Gastrocnemius medialis (tissue), 4 donors: ENCODE measurements around the gene LRRK1. TPM values are rescaled to one million over a fixed set of nuclear protein-coding genes. Genes with fewer than 3 reads are reported as not detected.

Source experiments
- ATAC-seq, 2 donors: fragments of 150-250 bp; one replicate each; pipeline ENCODE4 v1.9.1; 2016
- DNase-seq, 2 donors: peaks; one replicate each; pipeline ENCODE4 v3.0.0-alpha.2; 2019
- H3K27ac ChIP-seq, 4 donors: fragments of 200-600 bp; sonication (generic); 1 replicate in 1 of 4; 2 replicates in 3 of 4; pipeline ENCODE4 v1.5.1; 2016 to 2018; ENCODE audit warnings: mild to moderate bottlenecking in 2 of 4, moderate library complexity in 1 of 4
- H3K27me3 ChIP-seq, 3 donors: fragments of 200-600 bp; sonication (generic) in 2 of 3; 1 replicate in 1 of 3; 2 replicates in 2 of 3; pipeline versions ENCODE4 v1.5.1 to v1.6.0; 2016 to 2019; ENCODE audit warnings: mild to moderate bottlenecking in 1 of 3, moderate library complexity in 1 of 3
- H3K36me3 ChIP-seq, 2 donors: fragments of 200-600 bp; sonication (generic) in 1 of 2; one replicate each; pipeline ENCODE4 v1.5.1; 2017 to 2018
- H3K4me1 ChIP-seq, 2 donors: fragments of 200-600 bp; sonication (generic) in 1 of 2; one replicate each; pipeline ENCODE4 v1.5.1; 2016 to 2017; ENCODE audit warnings: mild to moderate bottlenecking in 2 of 2
- H3K4me3 ChIP-seq, 4 donors: fragments of 200-600 bp; sonication (generic) in 3 of 4; 1 replicate in 1 of 4; 2 replicates in 3 of 4; pipeline ENCODE4 v1.5.1; 2016 to 2019; ENCODE audit warnings: mild to moderate bottlenecking in 2 of 4
- H3K9me3 ChIP-seq, 3 donors: fragments of 200-600 bp; sonication (generic) in 2 of 3; 1 replicate in 1 of 3; 2 replicates in 2 of 3; pipeline ENCODE4 v1.5.1; 2016 to 2019
- POLR2A ChIP-seq, 2 donors: fragments of 450-650 bp; IDR thresholded peaks; one replicate each; pipeline ENCODE4 v1.6.1; 2017; ENCODE audit warnings: antibody characterized with exemption in 2 of 2, mild to moderate bottlenecking in 2 of 2, moderate library complexity in 2 of 2
- in situ Hi-C, 4 donors: fragments of 200-750 bp; cut with MboI; loops; one replicate each; pipeline versions ENCODE4 v1.15.0 to v1.8.0; 2017; ENCODE audit warnings: low sequenced_read_pairs in 4 of 4
- intact Hi-C: fragments of 100-400 bp; cut with DNase I; formaldehyde crosslinking; loops from one replicate; pipeline ENCODE4 v1.15.1; 2023; ENCODE audit warnings: low total_unique reads
- total RNA-seq, 4 donors: library from RNA; depleted of rRNA; stranded (reverse); fragments of >200 nt; gene quantifications; one replicate each; pipeline versions ENCODE4 v1.1.0 to v1.2.3, GENCODE V29; 2016
- TF ChIP-seq, protein P1 (sequence below), 5 experiments: fragments of 450-650 bp in 3 of 5; fragments of 200-600 bp in 2 of 5; sonication (generic) in 2 of 5; IDR thresholded peaks in 4 of 5; conservative IDR thresholded peaks in 1 of 5; 1 replicate in 4 of 5; 2 replicates in 1 of 5; pipeline ENCODE4 v1.5.1; 2016 to 2019; ENCODE audit warnings: antibody characterized with exemption in 5 of 5, mild to moderate bottlenecking in 3 of 5, moderate library complexity in 3 of 5

The LRRK1 gene
- total RNA-seq, 4 donors from 2014 or later = 0.87 to 5.6 (median 1.7) TPM

DNA sequence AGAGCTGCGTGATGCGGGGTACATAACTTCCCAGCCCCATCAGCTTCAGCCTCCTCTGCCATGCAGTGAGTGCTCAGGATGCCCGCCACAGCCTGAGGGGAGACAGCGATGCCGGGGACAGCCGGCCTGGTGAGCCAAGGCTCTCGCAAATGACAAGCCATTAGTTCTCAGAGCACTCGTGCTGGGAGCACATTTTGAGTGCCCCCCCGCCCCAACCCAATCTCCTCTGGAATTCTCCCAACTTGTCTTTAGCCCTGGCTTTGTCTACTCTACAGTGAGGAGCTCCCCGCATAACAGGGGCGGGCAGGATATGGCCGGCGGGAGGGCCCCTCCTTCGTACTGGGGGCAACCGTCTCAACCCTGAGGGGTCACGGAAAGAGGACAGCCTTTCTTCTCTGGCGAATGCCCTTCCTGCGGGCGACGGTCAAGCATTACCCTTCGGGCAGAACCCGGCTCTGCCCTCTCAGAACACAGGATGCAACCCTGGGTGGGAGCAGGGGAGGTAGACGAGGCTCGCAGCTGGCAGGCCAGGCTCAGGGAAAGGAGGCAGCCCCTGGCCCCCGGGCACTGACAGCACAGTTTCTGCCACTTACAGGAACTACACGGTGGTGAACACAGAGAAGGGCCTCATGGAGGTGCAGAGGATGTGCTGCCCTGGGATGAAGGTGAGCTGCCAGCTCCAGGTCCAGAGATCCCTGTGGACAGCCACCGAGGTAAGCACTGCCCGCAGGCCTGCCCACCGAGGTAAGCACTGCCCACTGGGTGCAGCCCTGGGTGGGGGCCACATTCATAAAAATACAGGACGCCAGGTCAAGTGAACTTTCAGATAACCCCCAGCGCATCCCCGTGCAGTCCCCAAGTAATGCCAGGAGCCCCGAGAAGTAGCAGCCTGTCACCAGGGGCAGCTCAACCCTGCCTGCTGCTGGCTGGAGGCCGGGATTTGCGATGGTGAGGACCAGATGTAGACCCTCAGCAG is 141.7 kb downstream of the LRRK1 start:
- in situ Hi-C loops (no loop called here), intact Hi-C loops (no loop called here)
- H3K4me3 ChIP-seq = no peak overlapping the region
- H3K9me3 ChIP-seq = no peaks in the 10 kb centered on the region
- DNase-seq = no peak
- no peak overlapping the region for H3K27ac ChIP-seq
- no peaks in the 10 kb centered on the region for H3K36me3 ChIP-seq
- H3K27me3 ChIP-seq = no peaks in the 10 kb centered on the region
- TF ChIP-seq, protein P1, sequence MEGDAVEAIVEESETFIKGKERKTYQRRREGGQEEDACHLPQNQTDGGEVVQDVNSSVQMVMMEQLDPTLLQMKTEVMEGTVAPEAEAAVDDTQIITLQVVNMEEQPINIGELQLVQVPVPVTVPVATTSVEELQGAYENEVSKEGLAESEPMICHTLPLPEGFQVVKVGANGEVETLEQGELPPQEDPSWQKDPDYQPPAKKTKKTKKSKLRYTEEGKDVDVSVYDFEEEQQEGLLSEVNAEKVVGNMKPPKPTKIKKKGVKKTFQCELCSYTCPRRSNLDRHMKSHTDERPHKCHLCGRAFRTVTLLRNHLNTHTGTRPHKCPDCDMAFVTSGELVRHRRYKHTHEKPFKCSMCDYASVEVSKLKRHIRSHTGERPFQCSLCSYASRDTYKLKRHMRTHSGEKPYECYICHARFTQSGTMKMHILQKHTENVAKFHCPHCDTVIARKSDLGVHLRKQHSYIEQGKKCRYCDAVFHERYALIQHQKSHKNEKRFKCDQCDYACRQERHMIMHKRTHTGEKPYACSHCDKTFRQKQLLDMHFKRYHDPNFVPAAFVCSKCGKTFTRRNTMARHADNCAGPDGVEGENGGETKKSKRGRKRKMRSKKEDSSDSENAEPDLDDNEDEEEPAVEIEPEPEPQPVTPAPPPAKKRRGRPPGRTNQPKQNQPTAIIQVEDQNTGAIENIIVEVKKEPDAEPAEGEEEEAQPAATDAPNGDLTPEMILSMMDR (IDR thresholded peaks at IDR 0.05 in 4 of 5, conservative IDR thresholded peaks at IDR 0.05 in 1 of 5) = no peak
- no peak for TF ChIP-seq POLR2A (IDR thresholded peaks at IDR 0.05)
- ATAC-seq = no peak
- no peaks in the 10 kb centered on the region for H3K4me1 ChIP-seq

DNA sequence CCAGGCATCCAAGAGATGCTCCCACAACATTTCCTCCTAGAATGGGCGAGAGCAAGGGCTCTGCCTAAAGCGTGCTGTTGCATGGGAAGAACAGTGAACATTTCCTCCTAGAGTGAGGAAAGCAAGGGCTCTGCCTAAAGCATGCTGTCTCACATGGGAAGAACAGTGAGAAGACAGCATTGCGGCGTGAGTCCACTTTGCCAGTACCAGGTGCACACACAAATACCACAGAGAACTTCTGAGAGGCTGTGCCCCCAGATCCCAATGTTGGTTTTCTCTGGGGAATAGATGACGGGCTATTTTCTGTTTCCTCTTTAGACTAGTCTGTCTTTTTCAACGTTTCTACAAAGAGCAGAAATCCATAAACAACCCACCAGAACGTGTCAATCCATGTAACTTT is 142.9 kb downstream of the LRRK1 start:
- TF ChIP-seq, protein P1 (IDR thresholded peaks at IDR 0.05 in 4 of 5, conservative IDR thresholded peaks at IDR 0.05 in 1 of 5) = no peak
- TF ChIP-seq POLR2A (IDR thresholded peaks at IDR 0.05) = no peak
- in situ Hi-C loops = no loop called here
- Histone ChIP-seq H3K9me3 (no peaks in the 10 kb centered on the region), H3K27ac (no peak overlapping the region), H3K4me1 (no peaks in the 10 kb centered on the region), H3K36me3 (no peaks in the 10 kb centered on the region), H3K4me3 (no peak overlapping the region), H3K27me3 (no peaks in the 10 kb centered on the region)
- ATAC-seq = no peak
- DNase-seq = no peak
- intact Hi-C loops = no loop called here

DNA sequence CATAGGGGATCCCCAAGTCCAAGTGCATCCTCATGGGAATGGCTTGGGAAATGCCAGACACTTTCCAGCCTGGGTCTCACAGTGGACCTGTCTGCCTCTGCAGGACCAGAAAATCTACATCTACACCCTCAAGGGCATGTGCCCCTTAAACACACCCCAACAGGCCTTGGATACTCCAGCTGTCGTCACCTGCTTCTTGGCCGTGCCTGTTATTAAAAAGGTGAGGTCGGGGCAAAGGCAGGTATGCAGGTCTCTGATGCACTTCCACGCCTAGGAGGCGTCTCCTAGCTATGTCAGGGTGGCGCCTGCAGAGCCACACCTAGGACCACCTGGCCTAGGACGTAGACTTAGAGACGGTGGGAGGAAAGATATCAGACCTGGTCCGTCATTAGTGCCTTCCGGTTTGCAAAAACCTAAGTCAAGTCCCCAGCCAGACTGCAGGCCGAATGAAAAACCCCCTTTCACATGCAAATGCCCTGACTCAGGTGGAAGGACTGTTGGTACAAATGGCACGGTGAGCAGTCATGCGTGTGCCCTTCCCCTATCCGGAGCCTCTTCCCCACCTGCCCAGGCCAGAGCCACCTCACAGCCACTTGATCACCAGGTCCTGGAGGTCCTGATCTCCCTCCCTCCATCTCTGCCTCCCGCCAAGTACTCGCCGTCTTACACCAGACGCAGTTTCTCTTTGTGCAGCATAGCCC is 143.5 kb downstream of the LRRK1 start:
- H3K36me3 ChIP-seq = no peaks in the 10 kb centered on the region

DNA sequence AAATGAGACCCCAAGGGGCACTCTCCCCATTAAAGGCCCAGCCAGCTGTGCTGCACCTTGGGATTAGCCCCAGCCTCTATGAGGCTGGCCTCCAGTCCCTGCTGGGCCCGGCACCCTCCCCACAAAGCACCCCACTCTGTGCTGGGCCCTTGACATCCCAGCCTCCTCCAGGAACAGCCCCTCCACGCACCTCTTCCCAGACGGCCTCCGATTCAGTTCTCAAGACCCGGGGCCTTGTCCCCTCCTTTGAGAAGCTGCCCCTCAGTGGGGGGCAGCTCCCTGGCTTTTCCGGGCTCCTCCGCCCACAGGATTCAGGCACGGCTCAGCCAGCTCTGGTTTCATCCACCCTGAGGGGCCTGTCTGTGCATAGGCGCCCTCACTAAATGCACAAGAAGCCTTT is 144.1 kb downstream of the LRRK1 start:
- H3K27me3 ChIP-seq = no peaks in the 10 kb centered on the region
- H3K9me3 ChIP-seq = no peaks in the 10 kb centered on the region
- H3K36me3 ChIP-seq = no peaks in the 10 kb centered on the region
- in situ Hi-C loops = no loop called here
- no peak overlapping the region for H3K4me3 ChIP-seq
- ATAC-seq (no peak), DNase-seq (no peak)
- intact Hi-C loops = no loop called here
- H3K4me1 ChIP-seq = no peaks in the 10 kb centered on the region
- TF ChIP-seq POLR2A (IDR thresholded peaks at IDR 0.05) = no peak
- TF ChIP-seq, protein P1 (IDR thresholded peaks at IDR 0.05 in 4 of 5, conservative IDR thresholded peaks at IDR 0.05 in 1 of 5) = no peak
- H3K27ac ChIP-seq = no peak overlapping the region

More for the DNA sequence above, 143.5 kb downstream of the LRRK1 start:
- H3K9me3 ChIP-seq = no peaks in the 10 kb centered on the region
- TF ChIP-seq POLR2A (IDR thresholded peaks at IDR 0.05) = no peak
- TF ChIP-seq, protein P1 (IDR thresholded peaks at IDR 0.05 in 4 of 5, conservative IDR thresholded peaks at IDR 0.05 in 1 of 5) = no peak
- intact Hi-C loops = no loop called here
- no peak overlapping the region for H3K4me3 ChIP-seq
- H3K4me1 ChIP-seq = no peaks in the 10 kb centered on the region
- DNase-seq = no peak
- H3K27me3 ChIP-seq = no peaks in the 10 kb centered on the region
- H3K27ac ChIP-seq = no peak overlapping the region
- in situ Hi-C loops = no loop called here
- no peak for ATAC-seq
